GM13977 (cell line): Measurements from ENCODE around the gene CLEC4A.
A peak's percentile ranks its signal among the peaks of the same experiment; 100 is the strongest.
"Not testable (repeated sequence)": the region's sequence is repeated elsewhere in the genome, so short reads cannot be mapped to it uniquely, and the experiment has no call there.

Source experiments
- DNase-seq: peaks from one replicate; pipeline ENCODE4 v3.0.0; 2012; ENCODE audit warnings: low spot score
- CTCF ChIP-seq: IDR thresholded peaks from 2 replicates; pipeline ENCODE4 v1.5.1; 2012; ENCODE audit warnings: mild to moderate bottlenecking, control low read depth; ENCODE audit not compliant: insufficient read depth; ENCODE audit errors: extremely low read depth, missing control alignments
- in situ Hi-C: fragments of 300-500 bp; cut with MboI; formaldehyde crosslinking; loops from one replicate; pipeline ENCODE4 v1.12.0; 2022; ENCODE audit warnings: low sequenced_read_pairs, low pct_unique_long_range_greater_than_20kb, mixed read lengths, inconsistent platforms; ENCODE audit not compliant: unreplicated experiment

CLEC4A gene

DNA sequence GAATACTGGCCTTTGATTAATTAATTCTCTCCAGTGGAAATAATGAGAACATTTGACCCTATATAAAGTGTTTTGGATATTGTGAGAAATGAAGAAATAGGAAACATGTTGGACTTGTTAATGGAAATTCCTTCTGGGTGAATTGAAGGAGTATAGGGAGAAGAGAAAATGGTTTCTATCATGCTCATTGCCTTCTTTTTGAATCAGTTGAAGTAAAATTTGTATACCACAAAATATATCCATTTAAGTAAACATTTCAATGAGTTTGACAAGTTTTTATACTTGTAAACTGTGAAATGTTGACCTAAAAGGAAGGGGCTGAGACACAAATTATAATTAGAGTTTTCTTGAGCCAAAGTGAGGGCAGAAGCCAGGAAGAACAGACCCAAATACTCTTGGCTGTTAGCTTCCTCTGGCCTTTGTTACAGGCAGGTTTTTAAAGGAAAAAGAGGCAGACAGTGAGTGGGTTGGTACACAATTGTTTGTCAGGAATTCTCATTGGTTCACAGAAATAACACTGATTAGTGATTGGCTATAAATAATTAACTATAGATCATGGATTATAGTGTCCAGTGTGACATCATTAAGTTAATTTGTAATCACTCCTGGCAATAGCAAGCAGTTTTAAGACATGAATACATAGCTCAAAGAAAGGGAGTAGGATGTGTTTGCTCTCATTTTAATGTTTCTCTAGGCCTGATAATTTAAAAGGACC lies 34.2 kb downstream of the CLEC4A start:
- in situ Hi-C loops, result no loop called here
- no peak for DNase-seq
- no peak for TF ChIP-seq CTCF

DNA sequence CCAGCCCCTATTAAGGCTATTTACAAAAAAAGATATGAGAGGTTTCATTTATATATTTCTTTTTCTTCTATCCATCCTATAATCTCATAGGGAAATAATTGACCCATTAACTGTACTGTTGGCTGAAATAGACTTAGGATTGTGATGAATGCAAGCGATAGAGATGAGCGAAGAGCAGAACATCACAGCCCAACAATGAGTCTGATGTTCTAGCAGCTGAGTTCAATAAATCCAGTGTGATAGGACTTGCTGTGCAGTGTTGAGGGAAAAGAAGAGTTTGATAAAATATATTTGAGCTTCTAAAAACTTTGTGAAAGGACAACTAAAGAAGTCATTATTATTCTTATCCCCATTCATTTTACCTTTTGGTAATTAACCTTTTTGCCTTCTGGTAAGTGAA lies 49.5 kb downstream of the CLEC4A start:
- DNase-seq, in situ Hi-C loops: not testable (repeated sequence)

DNA sequence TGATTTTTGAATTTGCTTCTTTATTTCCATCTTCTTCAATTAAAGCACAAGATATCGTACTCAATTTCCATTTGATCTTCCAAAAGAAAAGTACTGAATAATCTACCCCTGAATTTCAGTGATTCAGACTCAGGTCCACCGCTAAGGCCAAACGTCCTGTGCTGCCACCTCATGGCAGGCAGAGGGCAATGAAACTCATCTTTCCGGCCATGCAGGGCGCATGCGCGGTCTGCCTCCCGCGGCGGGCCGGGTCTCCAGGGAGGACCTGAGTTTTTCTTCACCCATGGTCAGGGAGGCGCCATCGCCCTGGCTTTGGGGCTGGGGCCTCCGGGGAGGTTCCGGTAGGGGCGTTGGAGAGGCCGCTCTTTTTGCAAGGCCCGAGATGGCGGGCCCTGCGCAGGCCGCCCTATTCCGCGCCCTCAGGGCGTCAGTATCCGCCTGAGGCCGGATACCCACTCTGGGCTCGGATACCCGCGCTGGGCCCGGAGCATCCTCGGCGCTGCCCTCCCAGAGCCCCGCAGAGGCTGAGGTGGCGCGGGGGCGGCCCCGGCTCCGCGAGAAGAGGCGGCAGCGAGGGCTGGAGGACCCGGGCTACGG lies 56.7 kb downstream of the CLEC4A start:
- peak; percentile 73 for TF ChIP-seq CTCF
- in situ Hi-C loops, result not testable (repeated sequence)
- peak; percentile 79 for DNase-seq

DNA sequence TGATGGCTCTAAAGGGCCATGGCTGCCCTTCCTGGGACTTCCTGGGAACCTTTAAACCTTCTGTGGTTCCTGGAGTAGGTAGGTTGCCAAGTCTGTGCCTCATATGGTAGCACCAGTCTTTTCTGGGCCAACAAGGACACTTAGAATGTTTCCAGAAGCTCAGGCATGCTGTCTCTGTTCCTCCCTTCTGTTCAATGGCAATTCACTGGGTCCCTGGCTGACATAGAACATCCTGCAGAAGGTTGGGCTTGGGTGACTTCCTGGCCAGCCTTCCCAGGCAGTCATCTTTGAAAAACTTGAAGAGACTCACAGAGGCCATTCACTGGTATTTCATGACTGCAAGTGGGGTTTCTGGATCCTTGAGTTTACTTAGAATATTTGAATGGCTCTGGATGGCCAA lies 57.9 kb downstream of the CLEC4A start:
- in situ Hi-C loops, DNase-seq: not testable (repeated sequence)

- DNase-seq, in situ Hi-C loops: not testable (repeated sequence)
These were observed 59.5 kb downstream of the CLEC4A start for GRCh38 chr12:8182923-8183322.

GRCh38 chr12:8183346-8183745 lies 59.9 kb downstream of the CLEC4A start:
- DNase-seq, in situ Hi-C loops: not testable (repeated sequence)

DNA sequence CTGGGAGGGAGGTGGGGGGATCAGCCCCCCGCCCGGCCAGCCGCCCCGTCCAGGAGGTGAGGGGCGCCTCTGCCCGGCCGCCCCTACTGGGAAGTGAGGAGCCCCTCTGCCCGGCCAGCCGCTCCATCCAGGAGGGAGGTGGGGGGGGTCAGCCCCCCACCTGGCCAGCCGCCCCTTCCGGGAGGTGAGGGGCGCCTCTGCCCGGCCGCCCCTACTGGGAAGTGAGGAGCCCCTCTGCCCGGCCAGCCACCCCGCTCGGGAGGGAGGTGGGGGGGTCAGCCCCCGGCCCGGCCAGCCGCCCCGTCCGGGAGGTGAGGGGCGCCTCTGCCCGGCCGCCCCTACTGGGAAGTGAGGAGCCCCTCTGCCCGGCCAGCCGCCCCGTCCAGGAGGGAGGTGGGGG lies 60.8 kb downstream of the CLEC4A start:
- DNase-seq, in situ Hi-C loops: not testable (repeated sequence)

- in situ Hi-C loops, result not testable (repeated sequence)
These were observed 64.7 kb downstream of the CLEC4A start for GRCh38 chr12:8188088-8188487.

More at GRCh38 chr12:8188088-8188487, 64.7 kb downstream of the CLEC4A start:
- not testable (repeated sequence) for DNase-seq
